ENCODE measurements around the gene LETM1.

GRCh38 chr4:1880332-1880731 is 24.4 kb upstream of the LETM1 start:
- TF ChIP-seq ZFP3 (CRISPR knock-in tag; IDR thresholded peaks at IDR 0.05) = no peak
- no peak for TF ChIP-seq PATZ1 (CRISPR knock-in tag; IDR thresholded peaks at IDR 0.05; ENCODE audit: borderline replicate concordance)
- no peak for TF ChIP-seq ZNF565 (CRISPR knock-in tag; conservative IDR thresholded peaks at IDR 0.05; ENCODE audit: low read depth)
- no peak for TF ChIP-seq BACH2 (CRISPR knock-in tag; IDR thresholded peaks at IDR 0.05; ENCODE audit: borderline replicate concordance)
- TF ChIP-seq OSR1 (CRISPR knock-in tag; IDR thresholded peaks at IDR 0.05) = no peak
- no peak for TF ChIP-seq RARB (CRISPR knock-in tag; IDR thresholded peaks at IDR 0.05)
- no peak for TF ChIP-seq ZNF8 (CRISPR knock-in tag; IDR thresholded peaks at IDR 0.05)
- no peak for TF ChIP-seq ISL1 (CRISPR knock-in tag; IDR thresholded peaks at IDR 0.05)
- no peak for TF ChIP-seq CREB5 (CRISPR knock-in tag; IDR thresholded peaks at IDR 0.05; ENCODE audit: low read depth)
- TF ChIP-seq, protein P1, sequence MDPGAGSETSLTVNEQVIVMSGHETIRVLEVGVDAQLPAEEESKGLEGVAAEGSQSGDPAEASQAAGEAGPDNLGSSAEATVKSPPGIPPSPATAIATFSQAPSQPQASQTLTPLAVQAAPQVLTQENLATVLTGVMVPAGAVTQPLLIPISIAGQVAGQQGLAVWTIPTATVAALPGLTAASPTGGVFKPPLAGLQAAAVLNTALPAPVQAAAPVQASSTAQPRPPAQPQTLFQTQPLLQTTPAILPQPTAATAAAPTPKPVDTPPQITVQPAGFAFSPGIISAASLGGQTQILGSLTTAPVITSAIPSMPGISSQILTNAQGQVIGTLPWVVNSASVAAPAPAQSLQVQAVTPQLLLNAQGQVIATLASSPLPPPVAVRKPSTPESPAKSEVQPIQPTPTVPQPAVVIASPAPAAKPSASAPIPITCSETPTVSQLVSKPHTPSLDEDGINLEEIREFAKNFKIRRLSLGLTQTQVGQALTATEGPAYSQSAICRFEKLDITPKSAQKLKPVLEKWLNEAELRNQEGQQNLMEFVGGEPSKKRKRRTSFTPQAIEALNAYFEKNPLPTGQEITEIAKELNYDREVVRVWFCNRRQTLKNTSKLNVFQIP (CRISPR knock-in tag; IDR thresholded peaks at IDR 0.05; ENCODE audit: borderline replicate concordance, low read depth) = no peak
- TF ChIP-seq ZC3H10 (CRISPR knock-in tag; IDR thresholded peaks at IDR 0.05) = no peak
- no peak for TF ChIP-seq GLIS3 (CRISPR knock-in tag; IDR thresholded peaks at IDR 0.05)
- no peak for TF ChIP-seq ZNF70 (CRISPR knock-in tag; IDR thresholded peaks at IDR 0.05)
- no peak for TF ChIP-seq ARNTL (CRISPR knock-in tag; IDR thresholded peaks at IDR 0.05; ENCODE audit: borderline replicate concordance, low read depth)

Measured in SK-N-SH treated with all-trans-retinoic acid at 6 μM for 48 hours (cell line).